Liver (tissue), 9 donors: ENCODE data around the gene NCAM1. TPM values are rescaled to one million over a fixed set of nuclear protein-coding genes. Genes with fewer than 3 reads are reported as not detected.

Experiments
- DNase-seq: peaks from one replicate; pipeline ENCODE4 v3.0.0-alpha.2; 2017; ENCODE audit warnings: low spot score
- H3K27ac ChIP-seq, 2 donors: one replicate each; pipeline ENCODE4 v1.7.0; 2013; ENCODE audit warnings: inconsistent platforms in 2 of 2, low read length in 2 of 2, control low read depth in 1 of 2, low read depth in 1 of 2, mild to moderate bottlenecking in 1 of 2
- H3K27me3 ChIP-seq, 4 donors: one replicate each; pipeline versions ENCODE4 v1.6.1 to v1.7.0; 2013; ENCODE audit warnings: low read length in 3 of 4, inconsistent platforms in 1 of 4, mild to moderate bottlenecking in 1 of 4, moderate library complexity in 1 of 4; ENCODE audit not compliant: control insufficient read depth in 4 of 4, insufficient read depth in 4 of 4
- H3K36me3 ChIP-seq, 4 donors: one replicate each; pipeline versions ENCODE4 v1.6.1 to v1.7.0; 2013; ENCODE audit warnings: low read length in 3 of 4, mild to moderate bottlenecking in 3 of 4, low read depth in 1 of 4, moderate library complexity in 1 of 4; ENCODE audit not compliant: control insufficient read depth in 4 of 4, insufficient read depth in 3 of 4
- H3K4me1 ChIP-seq, 4 donors: one replicate each; pipeline versions ENCODE4 v1.6.1 to v1.7.0; 2013; ENCODE audit warnings: low read length in 3 of 4, mild to moderate bottlenecking in 3 of 4, moderate library complexity in 1 of 4; ENCODE audit not compliant: control insufficient read depth in 4 of 4, insufficient read depth in 4 of 4
- H3K4me3 ChIP-seq, 3 donors: one replicate each; pipeline versions ENCODE4 v1.6.1 to v1.7.0; 2013; ENCODE audit warnings: low read length in 3 of 3, control low read depth in 1 of 3, low read depth in 1 of 3, mild to moderate bottlenecking in 1 of 3
- H3K9ac ChIP-seq, 2 donors: one replicate each; pipeline ENCODE4 v1.7.0; 2013; ENCODE audit warnings: low read length in 2 of 2, mild to moderate bottlenecking in 2 of 2, moderate library complexity in 2 of 2, control low read depth in 1 of 2, low read depth in 1 of 2
- H3K9me3 ChIP-seq, 4 donors: one replicate each; pipeline versions ENCODE4 v1.6.1 to v1.7.0; 2013; ENCODE audit warnings: low read length in 3 of 4; ENCODE audit not compliant: control insufficient read depth in 4 of 4
- EGR1 ChIP-seq, 2 donors: IDR thresholded peaks; 2 replicates each; pipeline ENCODE4 v1.6.1; 2016 to 2018; ENCODE audit warnings: antibody characterized with exemption in 2 of 2, low read depth in 2 of 2
- FOXA1 ChIP-seq: IDR thresholded peaks from 2 replicates; pipeline ENCODE4 v1.6.1; 2016; ENCODE audit warnings: antibody characterized with exemption
- FOXA2 ChIP-seq: IDR thresholded peaks from 2 replicates; pipeline ENCODE4 v1.6.1; 2016; ENCODE audit warnings: antibody characterized with exemption
- GABPA ChIP-seq, 2 donors: IDR thresholded peaks in 1 of 2; conservative IDR thresholded peaks in 1 of 2; 2 replicates each; pipeline ENCODE4 v1.6.1; 2016; ENCODE audit warnings: antibody characterized with exemption in 2 of 2, mild to moderate bottlenecking in 1 of 2, moderate library complexity in 1 of 2
- HNF4A ChIP-seq, 2 donors: conservative IDR thresholded peaks; 2 replicates each; pipeline ENCODE4 v1.6.1; 2016; ENCODE audit warnings: antibody characterized with exemption in 2 of 2, mild to moderate bottlenecking in 2 of 2
- HNF4G ChIP-seq: IDR thresholded peaks from 2 replicates; pipeline ENCODE4 v1.6.1; 2016; ENCODE audit warnings: antibody characterized with exemption
- JUND ChIP-seq, 2 donors: IDR thresholded peaks; 2 replicates each; pipeline ENCODE4 v1.6.1; 2016; ENCODE audit warnings: antibody characterized with exemption in 2 of 2
- NR2F2 ChIP-seq: IDR thresholded peaks from 2 replicates; pipeline ENCODE4 v1.6.1; 2016; ENCODE audit warnings: antibody characterized with exemption
- RAD21 ChIP-seq, 2 donors: IDR thresholded peaks; 2 replicates each; pipeline ENCODE4 v1.6.1; 2016; ENCODE audit warnings: antibody characterized with exemption in 2 of 2, mild to moderate bottlenecking in 2 of 2
- RXRA ChIP-seq, 2 donors: IDR thresholded peaks; 2 replicates each; pipeline ENCODE4 v1.6.1; 2017 to 2018; ENCODE audit warnings: antibody characterized with exemption in 2 of 2, mild to moderate bottlenecking in 1 of 2
- SP1 ChIP-seq: IDR thresholded peaks from 2 replicates; pipeline ENCODE4 v1.6.1; 2018; ENCODE audit warnings: antibody characterized with exemption, mild to moderate bottlenecking
- TAF1 ChIP-seq: conservative IDR thresholded peaks from 2 replicates; pipeline ENCODE4 v1.6.1; 2016; ENCODE audit warnings: antibody characterized with exemption, mild to moderate bottlenecking
- YY1 ChIP-seq: IDR thresholded peaks from 2 replicates; pipeline ENCODE4 v1.6.1; 2016; ENCODE audit warnings: antibody characterized with exemption, mild to moderate bottlenecking
- WGBS: extraction: QIAGEN DNeasy Blood & Tissue Kit; methylation state at CpG from one replicate; pipeline ENCODE4 v1.1.7; 2013; 5-methylcytosine and 5-hydroxymethylcytosine counted together
- polyA plus RNA-seq, 2 donors: library from polyadenylated mRNA; stranded (reverse) in 1 of 2; unstranded in 1 of 2; fragments of 200-250 nt in 1 of 2; fragments of >200 nt in 1 of 2; fragmentation: Nextera tagmentation in 1 of 2; extraction: Ambion mirVana in 1 of 2; gene quantifications; one replicate each; pipeline versions ENCODE4 v1.2.1 to v1.2.3, GENCODE V29; 2013 to 2015
- total RNA-seq, 2 donors: library from RNA; depleted of rRNA; stranded (reverse); fragments of >200 nt; gene quantifications; one replicate each; pipeline ENCODE4 v1.2.3, GENCODE V29; 2014
- TF ChIP-seq, protein P1 (sequence below): fragments of 150-350 bp; IDR thresholded peaks from 2 replicates; pipeline ENCODE4 v1.5.1; 2017; ENCODE audit warnings: improper control_type of control experiment, low read depth, low read length; ENCODE audit not compliant: missing input control
- TF ChIP-seq, protein P2 (sequence below): IDR thresholded peaks from 2 replicates; pipeline ENCODE4 v1.6.1; 2016; ENCODE audit warnings: antibody characterized with exemption
- TF ChIP-seq, protein P3 (sequence below): IDR thresholded peaks from 2 replicates; pipeline ENCODE4 v1.6.1; 2016; ENCODE audit warnings: antibody characterized with exemption
- TF ChIP-seq, protein P4 (sequence below): IDR thresholded peaks from 2 replicates; pipeline ENCODE4 v1.6.1; 2016; ENCODE audit warnings: antibody characterized with exemption
- donor health status: healthy.
- donor health status: healthy.
- donor health status: healthy.
- donor health status: healthy.
- donor health status: healthy.

Gene NCAM1
- total and polyA plus RNA-seq, 4 donors: 0.65 to 2.1 (median 0.88) TPM

DNA sequence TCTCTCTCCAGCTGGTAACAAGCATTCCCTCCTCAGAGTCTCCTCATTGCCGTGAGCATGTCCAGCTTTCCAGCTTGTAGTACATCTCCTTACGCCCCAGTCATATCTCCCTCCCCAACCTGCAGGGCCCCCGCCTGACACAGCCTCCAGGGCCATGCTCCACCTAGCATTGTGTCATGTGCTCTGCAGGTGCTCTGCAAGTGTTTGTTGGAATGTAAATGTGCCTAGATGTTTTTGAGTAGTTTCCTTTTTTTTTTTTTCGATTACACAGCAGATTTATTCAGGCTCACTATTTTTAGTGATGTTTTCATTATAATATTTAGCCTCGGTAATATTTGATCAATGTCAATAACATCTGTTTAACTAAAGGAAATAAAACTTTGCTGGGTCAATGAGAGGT lies 82.5 kb downstream of the NCAM1 start:
- Histone ChIP-seq H3K9me3 (peaks cover 0 to 3% (median 0%) of the 10 kb centered on the region in 4 donors), H3K9ac (no peak overlapping the region), H3K27ac (no peak overlapping the region), H3K27me3 (peaks cover 0 to 3% (median 0%) of the 10 kb centered on the region in 4 donors), H3K4me3 (no peak overlapping the region), H3K4me1 (no peaks in the 10 kb centered on the region), H3K36me3 (no peaks in the 10 kb centered on the region)
- no peak for DNase-seq
- TF ChIP-seq RAD21 (IDR thresholded peaks at IDR 0.05) (no peak), TAF1 (no peak), NR2F2 (no peak), YY1 (no peak), EGR1 (IDR thresholded peaks at IDR 0.05; ENCODE audit: low read depth in 2 of 2) (no peak), SP1 (no peak), RXRA (IDR thresholded peaks at IDR 0.05) (no peak), JUND (IDR thresholded peaks at IDR 0.05) (no peak), HNF4G (no peak), HNF4A (conservative IDR thresholded peaks at IDR 0.05) (no peak), GABPA (IDR thresholded peaks at IDR 0.05 in 1 of 2, conservative IDR thresholded peaks at IDR 0.05 in 1 of 2) (no peak), FOXA1 (no peak), FOXA2 (no peak)
- TF ChIP-seq, protein P1, sequence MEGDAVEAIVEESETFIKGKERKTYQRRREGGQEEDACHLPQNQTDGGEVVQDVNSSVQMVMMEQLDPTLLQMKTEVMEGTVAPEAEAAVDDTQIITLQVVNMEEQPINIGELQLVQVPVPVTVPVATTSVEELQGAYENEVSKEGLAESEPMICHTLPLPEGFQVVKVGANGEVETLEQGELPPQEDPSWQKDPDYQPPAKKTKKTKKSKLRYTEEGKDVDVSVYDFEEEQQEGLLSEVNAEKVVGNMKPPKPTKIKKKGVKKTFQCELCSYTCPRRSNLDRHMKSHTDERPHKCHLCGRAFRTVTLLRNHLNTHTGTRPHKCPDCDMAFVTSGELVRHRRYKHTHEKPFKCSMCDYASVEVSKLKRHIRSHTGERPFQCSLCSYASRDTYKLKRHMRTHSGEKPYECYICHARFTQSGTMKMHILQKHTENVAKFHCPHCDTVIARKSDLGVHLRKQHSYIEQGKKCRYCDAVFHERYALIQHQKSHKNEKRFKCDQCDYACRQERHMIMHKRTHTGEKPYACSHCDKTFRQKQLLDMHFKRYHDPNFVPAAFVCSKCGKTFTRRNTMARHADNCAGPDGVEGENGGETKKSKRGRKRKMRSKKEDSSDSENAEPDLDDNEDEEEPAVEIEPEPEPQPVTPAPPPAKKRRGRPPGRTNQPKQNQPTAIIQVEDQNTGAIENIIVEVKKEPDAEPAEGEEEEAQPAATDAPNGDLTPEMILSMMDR: no peak
- TF ChIP-seq, protein P2, sequence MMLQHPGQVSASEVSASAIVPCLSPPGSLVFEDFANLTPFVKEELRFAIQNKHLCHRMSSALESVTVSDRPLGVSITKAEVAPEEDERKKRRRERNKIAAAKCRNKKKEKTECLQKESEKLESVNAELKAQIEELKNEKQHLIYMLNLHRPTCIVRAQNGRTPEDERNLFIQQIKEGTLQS: no peak
- TF ChIP-seq, protein P3, sequence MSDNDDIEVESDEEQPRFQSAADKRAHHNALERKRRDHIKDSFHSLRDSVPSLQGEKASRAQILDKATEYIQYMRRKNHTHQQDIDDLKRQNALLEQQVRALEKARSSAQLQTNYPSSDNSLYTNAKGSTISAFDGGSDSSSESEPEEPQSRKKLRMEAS: no peak
- TF ChIP-seq, protein P4, sequence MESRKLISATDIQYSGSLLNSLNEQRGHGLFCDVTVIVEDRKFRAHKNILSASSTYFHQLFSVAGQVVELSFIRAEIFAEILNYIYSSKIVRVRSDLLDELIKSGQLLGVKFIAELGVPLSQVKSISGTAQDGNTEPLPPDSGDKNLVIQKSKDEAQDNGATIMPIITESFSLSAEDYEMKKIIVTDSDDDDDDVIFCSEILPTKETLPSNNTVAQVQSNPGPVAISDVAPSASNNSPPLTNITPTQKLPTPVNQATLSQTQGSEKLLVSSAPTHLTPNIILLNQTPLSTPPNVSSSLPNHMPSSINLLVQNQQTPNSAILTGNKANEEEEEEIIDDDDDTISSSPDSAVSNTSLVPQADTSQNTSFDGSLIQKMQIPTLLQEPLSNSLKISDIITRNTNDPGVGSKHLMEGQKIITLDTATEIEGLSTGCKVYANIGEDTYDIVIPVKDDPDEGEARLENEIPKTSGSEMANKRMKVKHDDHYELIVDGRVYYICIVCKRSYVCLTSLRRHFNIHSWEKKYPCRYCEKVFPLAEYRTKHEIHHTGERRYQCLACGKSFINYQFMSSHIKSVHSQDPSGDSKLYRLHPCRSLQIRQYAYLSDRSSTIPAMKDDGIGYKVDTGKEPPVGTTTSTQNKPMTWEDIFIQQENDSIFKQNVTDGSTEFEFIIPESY: no peak
- WGBS: 74% methylated on average over 5 of the region's 5 CpGs

DNA sequence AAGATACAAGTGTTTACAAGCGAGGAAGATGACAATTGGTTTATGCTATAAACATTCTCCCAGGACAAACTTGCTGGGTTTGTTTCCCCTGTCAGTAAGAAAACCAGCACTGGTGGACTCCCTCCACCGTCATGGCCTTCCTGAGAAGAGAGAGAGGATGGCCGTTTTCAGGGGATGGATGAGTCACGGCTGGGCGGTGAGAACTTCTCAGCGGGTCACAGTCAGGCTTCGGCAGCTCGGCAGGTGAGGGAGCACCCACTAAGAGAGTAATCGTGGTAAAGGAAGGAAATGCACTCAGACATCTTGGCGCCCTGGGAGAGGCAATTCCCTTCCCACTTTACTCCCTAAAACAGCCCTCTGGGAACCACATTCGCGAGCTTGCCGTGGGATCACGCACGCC lies 83.9 kb downstream of the NCAM1 start:
- TF ChIP-seq YY1: no peak
- TF ChIP-seq, protein P1: no peak
- no peak for TF ChIP-seq JUND (IDR thresholded peaks at IDR 0.05)
- TF ChIP-seq HNF4G: no peak
- no peak for TF ChIP-seq HNF4A (conservative IDR thresholded peaks at IDR 0.05)
- no peak overlapping the region for H3K27ac ChIP-seq
- 82% methylated on average over 15 of the region's 15 CpGs for WGBS
- H3K9ac ChIP-seq: no peak overlapping the region
- H3K27me3 ChIP-seq: peaks cover 0 to 3% (median 0%) of the 10 kb centered on the region in 4 donors
- DNase-seq: no peak
- peaks cover 0 to 3% (median 1%) of the 10 kb centered on the region in 4 donors for H3K9me3 ChIP-seq
- H3K4me3 ChIP-seq: no peak overlapping the region
- no peaks in the 10 kb centered on the region for H3K4me1 ChIP-seq
- H3K36me3 ChIP-seq: no peaks in the 10 kb centered on the region
